NCI-H2107 treated with DMSO at 0.1 percent for 48 hours (cell line): ENCODE data around the gene GALNT1.

ENCODE experiments used
- DNase-seq: peaks from one replicate; lab custom pipeline; 2025; ENCODE audit not compliant: unreplicated experiment; lab: John Stamatoyannopoulos, UW

GALNT1 gene

GRCh38 chr18:35711227-35711626 is 129.7 kb downstream of the GALNT1 start:
- no peak for DNase-seq

GRCh38 chr18:35713545-35713944 is 132.0 kb downstream of the GALNT1 start:
- no peak for DNase-seq

- DNase-seq: no peak
Measured at GRCh38 chr18:35714539-35714938, 133.0 kb downstream of the GALNT1 start.

DNA sequence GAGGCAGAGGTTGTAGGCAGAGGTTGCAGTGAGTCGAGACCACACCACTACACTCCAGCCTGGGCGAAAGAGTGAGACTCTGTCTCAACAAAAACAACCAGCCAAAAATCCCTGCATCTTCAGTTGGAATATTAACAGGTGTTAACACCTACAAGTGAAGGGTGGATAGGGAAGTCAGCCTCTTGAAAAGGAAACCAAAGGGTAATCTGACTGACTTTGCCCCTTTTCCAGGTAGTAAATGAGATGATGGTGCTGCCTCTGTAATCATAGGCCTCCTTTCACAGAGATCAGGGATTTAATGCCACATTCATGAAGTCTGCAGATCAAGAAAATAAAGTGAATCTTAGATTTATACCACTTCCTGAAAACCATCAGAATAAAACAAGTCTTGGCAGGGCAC is 133.6 kb downstream of the GALNT1 start:
- DNase-seq: no peak

DNA sequence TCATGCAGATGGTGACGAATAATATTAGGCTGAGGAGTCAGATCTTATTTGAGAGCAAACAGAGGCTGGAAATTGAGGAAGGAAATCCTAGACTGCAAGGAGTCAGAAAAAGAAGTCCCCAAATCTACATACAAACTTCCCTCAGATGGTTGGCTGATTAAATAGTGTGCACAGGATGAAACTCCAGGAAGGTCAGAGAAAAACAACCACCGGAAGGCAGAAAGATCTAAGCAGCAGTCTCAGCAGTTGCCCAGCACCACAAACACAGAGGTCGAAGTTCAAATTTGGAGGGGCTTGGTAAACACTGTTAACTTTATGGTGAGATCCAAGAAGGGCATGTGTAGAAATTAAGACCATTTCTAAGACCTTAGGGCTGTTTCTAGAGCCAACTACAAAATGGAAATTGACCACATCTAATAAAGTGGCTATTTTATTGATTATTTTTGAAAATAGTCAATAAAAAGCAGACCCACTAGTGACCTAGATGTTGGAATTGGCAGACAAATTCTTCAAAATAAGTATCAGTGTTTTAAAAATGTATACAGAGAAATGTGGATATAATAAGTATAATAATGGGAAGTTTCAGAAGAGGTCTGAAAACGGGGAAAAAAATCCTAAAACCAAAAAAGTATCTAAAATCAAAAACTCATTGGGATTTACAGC is 134.8 kb downstream of the GALNT1 start:
- DNase-seq: no peak

- DNase-seq: no peak
Measured at GRCh38 chr18:35717182-35717581, 135.6 kb downstream of the GALNT1 start.

- no peak for DNase-seq
Measured at GRCh38 chr18:35721431-35722081, 140.0 kb downstream of the GALNT1 start.

DNA sequence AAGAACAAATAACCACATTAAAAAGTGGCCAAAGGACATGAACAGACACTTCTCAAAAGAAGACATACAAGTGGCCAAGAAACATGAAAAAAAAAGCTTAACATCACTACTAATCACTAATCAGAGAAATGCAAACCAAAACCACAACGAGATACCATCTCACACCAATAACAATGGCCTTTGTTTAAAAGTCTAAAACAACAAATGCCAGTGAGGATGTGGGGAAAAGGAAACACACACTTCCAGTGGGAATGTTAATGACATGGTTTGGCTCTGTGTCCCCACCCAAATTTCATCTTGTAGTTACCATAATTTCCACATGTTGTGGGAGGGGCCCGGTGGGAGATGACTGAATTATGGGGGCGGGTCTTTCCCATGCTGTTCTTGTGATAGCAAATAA is 147.1 kb downstream of the GALNT1 start:
- DNase-seq: no peak

GRCh38 chr18:35729991-35730668 is 148.6 kb downstream of the GALNT1 start:
- no peak for DNase-seq

GRCh38 chr18:35730691-35731370 is 149.3 kb downstream of the GALNT1 start:
- no peak for DNase-seq

- DNase-seq: no peak
Measured at GRCh38 chr18:35731701-35732100, 150.2 kb downstream of the GALNT1 start.

- no peak for DNase-seq
Measured at GRCh38 chr18:35732162-35732561, 150.6 kb downstream of the GALNT1 start.

DNA sequence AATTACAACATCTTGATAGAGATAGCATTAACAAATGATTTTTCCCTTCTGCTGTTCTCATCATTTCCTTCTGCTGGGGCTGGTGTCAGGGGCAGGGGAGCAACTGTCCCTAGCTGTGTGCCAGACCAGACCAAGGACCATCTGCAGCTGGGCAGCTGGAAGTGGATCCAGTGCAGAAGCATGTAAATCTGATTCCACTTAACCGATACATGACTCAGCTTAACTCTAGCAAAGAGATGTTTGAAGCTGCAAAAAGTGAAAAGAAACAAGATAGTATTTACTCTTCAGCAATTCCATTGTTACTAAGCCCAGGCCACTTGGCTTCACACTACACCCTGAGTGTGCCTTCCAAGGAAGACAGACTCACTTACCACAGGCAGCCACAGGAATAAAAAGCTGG is 151.1 kb downstream of the GALNT1 start:
- no peak for DNase-seq

DNA sequence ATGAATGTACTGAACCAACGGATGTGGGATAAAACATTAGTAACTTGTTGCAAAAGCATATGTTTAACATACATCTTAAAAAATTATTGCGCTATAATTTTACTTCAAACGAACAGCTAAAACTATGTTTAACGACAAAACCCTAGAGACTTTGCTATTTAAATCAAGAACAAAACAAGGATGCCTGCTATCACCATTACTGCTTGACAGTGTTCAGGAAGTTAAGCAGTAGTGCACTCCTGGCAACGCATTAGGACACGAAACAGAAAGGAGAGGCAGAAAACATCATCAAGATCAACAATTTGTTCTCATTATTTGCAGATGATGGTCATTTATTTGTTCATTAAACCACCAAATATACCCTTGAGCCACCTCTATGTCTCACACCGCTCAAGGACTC is 151.9 kb downstream of the GALNT1 start:
- no peak for DNase-seq

DNA sequence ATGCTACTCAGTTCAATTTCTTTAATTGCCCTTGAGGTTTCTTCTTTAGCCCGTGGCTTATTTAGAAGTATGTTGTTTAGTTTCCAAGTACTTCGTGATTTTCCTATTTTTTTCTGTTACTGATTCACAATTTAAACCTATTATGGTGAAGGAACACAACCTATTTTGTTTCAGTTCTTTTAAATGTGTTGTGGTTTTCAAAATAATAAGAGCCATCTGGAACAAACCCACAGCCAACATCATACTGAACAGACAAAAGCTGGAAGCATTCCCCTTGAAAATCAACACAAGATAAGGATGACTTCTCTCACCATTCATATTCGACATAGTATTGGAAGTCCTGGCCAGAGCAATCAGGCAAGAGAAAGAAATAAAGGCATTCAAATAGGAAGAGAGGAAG is 155.2 kb downstream of the GALNT1 start:
- peak; percentile 31 for DNase-seq

DNA sequence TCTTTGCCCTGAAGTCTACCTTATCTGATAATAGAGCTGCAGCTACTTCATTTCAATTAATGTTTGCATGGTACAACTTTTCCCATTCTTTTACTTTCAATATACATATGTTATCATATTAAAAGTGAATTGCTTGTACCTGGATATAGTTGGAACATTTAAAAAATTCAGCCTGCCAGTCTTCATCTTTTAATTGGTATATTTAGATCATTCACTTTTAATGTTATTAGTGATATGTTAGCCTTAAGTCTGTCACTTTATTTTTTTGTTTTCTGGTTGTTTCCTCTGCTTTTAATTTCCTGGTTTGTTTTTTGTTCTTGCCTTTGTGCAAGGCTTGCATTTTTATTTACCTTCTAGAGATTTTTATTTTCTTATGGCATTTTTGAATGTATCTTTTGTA is 158.2 kb downstream of the GALNT1 start:
- DNase-seq: no peak

GRCh38 chr18:35740656-35741055 is 159.1 kb downstream of the GALNT1 start:
- DNase-seq: no peak

DNA sequence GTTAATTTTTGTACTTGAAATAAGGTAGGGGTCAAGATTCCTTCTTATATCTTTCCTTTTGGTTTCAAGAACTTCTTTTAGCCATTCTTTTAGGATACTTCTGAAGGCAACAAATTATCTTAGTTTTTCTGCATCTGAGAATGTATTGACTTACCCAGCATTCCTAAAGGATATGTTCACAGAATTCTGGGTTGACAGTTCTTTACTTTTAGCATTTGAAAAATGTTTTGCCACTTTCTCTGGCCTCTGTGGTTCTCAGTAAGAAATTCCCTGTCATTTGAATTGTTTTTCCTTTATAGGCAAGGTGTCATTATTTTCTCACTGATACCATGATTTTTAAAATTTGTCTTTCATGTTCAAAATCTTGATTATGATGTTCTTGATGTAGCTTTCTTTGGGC is 162.4 kb downstream of the GALNT1 start:
- DNase-seq: no peak

GRCh38 chr18:35745814-35746213 is 164.3 kb downstream of the GALNT1 start:
- no peak for DNase-seq

DNA sequence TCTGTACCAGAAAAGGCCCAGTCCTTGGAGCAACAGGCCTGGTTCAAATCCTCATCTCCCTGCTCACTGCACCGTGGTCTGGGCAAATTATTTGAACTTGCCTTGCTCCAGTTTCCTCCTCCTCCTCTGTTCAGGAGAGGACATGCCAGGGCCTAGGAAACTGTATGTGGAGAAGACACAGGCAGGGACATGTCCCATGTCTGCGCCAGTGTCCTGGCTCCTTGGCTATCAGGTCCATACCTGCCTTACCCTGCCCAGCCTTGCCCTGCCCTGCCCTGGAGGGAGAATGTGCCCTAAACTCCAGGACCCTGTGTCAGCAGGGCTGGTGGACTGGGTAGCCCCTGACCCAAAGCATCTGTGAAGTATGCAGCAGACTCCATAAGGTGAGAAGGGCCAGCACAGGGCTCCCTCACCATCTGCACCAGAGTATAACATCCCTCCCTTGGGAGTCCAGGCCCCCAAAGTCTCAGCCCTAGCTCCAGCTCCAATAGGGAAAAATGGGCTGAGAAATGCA is 165.3 kb downstream of the GALNT1 start:
- DNase-seq: no peak

DNA sequence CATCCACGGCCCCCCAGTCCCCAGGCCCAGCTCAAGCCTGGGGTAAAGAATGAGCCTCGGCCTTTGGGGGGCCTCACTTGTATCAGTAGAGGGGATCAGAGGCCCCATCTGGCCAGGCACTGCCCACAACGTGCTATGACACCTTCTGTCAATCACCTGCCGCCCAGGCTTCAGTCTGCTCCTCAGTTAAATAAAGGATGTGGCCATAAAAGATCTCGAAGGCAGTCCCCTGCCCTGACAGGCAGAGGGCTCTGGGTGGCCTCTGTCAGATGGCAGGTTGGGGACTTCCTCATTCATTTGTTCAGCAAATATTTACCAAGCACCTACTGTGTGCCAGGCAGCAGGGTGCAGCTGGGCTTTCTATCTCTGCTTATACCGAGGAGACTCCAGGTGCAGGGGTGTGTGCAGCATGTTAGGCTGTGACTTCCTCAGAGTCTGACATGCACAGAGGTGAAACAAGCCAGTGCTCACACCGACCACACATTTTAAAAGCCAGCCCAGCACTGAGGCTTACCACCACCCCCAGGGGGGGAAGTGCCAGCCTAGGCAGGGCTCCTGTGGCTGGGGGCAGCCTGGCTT is 166.4 kb downstream of the GALNT1 start:
- no peak for DNase-seq
